GM19193 (cell line): ENCODE results near the gene SMIM43.
A peak's percentile ranks its signal among the peaks of the same experiment; 100 is the strongest.

Source experiments
- POLR2A ChIP-seq: IDR thresholded peaks from 4 replicates; pipeline ENCODE4 v1.6.1; 2011; ENCODE audit not compliant: insufficient read depth, insufficient read length; ENCODE audit errors: extremely low read depth

Gene SMIM43

DNA sequence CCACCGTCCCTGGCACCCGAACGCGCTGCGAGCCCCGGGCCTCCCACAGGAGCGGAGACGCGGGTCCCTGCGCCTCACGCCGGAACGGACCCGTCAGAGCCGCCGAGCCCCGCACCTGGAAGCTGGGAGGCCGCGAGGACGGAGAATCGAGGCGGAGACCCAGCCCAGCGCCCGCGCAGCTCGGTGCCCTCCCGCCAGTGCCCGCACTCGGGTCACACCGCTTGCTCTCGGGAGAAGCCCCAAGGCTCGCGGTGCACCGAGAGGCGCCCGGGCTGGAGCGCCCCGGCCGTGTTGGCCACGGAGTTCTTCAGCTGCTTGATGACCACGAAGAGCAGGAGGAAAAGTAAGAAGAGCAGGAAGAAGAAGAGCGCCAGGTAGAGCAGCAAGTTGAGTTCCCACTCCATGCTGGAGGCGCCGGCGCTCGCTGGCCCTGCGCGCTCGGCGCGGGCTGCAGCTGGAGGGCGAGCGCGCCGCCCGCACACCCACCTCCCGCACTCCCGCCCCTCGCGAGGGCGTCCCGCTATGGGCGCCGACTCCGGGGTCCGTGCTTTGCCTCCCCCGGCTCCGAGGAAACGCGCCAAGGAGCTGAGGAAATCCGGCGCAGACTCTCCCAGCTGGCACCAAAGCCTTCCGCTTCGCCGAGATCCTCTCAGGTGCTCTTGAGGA lies at the start of gene SMIM43:
Gene SMIM43 (minus strand): TSS at position 463 of the 666 bp plus-strand sequence. CDS start 59 bp downstream, at position 404.
- no peak for TF ChIP-seq POLR2A

DNA sequence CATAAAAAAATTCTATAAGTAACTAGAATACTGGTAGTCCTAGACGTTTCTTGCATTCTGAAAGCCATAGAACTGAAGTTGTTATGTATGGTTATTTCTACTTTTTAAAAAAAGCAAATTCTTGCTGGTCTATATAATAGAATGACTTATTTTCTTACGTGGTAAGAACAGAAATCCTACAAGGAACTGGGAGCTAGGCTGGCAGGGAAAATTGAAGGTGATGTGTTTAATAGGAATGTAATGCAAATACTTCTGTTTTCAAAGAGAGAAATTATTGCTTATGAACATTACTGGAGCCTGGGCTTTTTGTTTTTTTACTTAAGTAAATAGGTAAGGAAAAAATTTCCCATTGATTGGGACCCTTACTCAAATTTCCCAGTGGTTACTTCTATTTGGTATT lies 49.8 kb upstream of the SMIM43 start:
- no peak for TF ChIP-seq POLR2A

DNA sequence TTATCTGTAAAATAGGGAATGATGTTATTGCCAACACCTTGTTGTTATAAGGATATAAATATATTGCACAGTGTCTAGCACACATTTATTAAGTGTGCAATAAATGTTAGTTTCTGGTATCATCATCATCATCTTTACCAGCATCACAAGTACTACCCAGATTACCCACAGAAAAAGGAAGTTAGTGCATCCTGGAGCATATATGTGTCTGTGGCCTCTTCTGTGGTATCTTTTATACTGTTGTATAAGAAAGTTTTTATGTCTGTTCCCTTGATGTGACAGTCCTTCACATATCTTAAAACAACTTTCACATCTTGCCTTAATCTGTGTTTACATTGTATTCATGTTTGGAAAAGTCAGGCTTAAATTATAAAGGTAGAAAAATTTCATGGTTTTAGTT lies 46.2 kb upstream of the SMIM43 start:
- no peak for TF ChIP-seq POLR2A

DNA sequence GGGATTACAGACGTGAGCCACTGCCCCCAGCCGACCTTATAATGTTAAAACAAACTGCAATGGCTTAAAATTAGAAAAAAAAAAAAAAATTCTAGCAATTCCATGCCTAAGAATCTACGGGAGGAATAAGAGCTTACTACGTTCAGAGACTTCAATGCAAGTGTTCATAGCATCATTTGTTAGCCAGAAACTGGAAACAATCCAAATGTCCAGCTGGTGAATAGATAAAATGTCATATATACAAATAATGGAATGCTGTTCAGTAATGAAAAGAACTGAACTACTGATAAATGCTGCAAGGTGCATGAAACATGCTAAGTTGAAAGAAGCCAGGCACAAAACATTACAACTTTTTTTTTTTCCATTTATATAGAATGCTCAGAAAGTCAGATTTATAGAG lies 41.4 kb upstream of the SMIM43 start:
- no peak for TF ChIP-seq POLR2A

DNA sequence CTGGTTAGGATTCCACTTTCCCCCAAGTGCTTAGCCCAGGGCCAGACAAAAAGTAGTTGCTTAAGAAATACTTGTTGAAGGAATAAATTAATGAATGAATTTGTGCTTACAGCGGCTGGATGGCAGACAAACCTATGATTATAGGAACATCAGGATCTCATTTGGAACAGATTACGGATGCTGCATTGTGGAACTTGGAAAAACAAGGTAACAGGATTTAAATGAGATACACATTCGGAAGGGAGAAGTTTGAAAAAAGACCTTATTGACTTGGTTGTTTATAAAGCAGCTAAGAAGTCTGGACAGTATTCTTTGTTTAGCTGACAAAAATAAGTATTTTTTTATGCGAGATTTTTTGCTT lies 36.7 kb upstream of the SMIM43 start:
- no peak for TF ChIP-seq POLR2A

DNA sequence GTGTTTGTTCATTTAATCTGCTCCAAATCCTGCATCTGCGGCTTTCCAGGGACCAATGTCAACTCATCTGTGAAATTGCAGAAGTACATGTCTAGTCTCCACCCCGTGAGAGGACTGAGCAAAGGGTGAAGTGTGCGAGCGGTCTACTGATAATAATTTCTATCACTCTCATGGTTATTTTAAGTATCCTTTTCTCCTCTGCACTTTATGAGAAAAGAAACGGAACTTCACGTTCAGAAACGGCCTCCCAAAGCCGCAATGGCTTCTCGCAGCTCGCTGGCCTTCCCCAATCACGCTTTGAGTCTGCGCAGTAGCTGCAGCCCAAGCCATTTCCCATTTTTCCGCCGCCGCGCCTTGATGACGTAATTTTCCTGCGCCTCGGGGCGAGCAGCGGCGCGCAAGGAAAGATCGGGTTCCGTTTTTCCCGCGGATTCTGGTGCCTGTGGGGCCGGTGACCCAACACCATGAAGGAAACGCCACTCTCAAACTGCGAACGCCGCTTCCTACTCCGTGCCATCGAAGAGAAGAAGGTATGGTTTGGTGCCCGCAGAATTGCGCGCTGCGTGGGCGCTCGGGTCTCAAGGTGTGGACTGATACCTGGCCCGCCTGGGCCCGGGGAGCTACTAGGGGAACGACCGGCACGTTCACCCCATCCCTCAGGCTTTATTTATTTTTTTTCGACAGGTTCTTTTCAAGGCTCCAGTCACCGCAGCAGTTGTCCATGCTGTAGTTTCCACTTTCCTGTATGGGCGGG lies 36.2 kb upstream of the SMIM43 start, which contains the start of gene EXOSC9:
Gene EXOSC9 (plus strand): TSS at position 363 of the 754 bp plus-strand sequence. CDS start 102 bp downstream, at position 465.
- peak; percentile 88 for TF ChIP-seq POLR2A

DNA sequence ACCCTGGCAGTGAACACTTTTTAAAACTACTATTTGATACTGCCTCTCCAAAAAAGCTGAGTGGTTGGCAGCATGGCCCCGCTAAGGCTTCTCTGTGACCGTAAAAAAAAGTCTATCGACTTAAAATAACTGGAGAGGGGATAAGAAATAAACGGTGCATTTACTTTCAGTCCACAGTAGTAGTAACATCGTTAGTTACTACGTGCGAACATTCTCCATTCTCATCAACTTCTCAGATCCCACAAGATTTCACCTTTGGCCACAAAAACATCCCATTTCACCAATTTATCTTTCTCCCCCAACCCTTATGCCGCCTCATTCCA lies 35.6 kb upstream of the SMIM43 start:
- no peak for TF ChIP-seq POLR2A

DNA sequence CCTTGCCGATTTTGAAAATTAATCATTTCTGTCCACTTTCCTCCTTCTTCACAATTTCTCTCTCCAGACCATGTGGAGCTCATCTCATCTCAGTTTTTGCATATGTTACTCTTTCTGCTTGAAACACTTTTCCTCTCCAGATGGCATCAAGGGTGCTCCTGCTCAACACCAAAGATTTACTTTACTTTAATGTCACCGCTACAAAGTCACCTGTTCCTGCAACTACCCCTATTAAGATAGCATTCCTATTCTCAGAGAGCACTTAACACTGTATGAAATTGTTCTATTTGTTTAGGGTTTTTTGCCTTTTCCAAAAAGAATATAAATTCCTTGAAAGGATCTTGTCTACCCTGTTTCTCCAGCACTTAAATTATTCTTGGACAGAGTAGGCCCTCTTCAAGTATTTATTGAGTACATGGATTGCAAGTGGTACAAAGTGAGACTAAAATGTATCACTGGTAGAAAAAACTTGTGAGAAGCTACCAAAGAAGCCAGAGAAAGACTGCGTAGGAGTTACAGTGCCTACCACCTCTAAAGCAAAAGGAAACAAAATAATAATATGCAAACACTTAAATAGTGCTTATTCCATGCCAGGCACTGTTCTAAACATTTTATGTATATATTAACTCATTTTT lies 35.0 kb upstream of the SMIM43 start:
- no peak for TF ChIP-seq POLR2A

DNA sequence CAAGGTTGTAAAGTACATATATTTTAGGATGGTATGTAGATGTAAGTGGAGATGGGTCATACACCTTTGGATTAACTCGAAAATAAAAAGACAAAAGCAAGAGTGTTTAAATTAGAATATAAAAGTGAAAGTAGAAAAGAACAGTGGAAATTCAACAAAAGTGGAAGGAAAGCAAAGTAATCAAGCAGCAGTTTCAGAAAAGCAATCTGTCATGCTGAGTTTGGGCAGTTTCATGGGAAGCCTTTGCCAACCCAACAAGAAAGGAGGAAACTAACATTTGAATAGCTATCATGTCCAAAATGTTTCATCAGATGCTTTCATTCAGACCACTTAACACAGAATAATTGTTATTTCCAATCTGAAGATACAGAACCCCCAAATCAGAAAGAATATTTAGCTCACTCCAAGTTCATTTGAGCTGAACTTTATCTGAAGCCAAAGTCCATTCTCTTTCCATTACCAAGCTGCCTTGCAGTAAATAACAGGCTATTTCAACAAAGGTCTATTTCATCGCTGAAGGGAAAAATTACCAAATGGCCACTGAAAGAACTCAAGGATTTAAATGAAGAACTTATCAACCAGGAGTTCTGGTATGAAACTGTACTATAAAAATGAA lies 34.4 kb upstream of the SMIM43 start:
- TF ChIP-seq POLR2A, result no peak

DNA sequence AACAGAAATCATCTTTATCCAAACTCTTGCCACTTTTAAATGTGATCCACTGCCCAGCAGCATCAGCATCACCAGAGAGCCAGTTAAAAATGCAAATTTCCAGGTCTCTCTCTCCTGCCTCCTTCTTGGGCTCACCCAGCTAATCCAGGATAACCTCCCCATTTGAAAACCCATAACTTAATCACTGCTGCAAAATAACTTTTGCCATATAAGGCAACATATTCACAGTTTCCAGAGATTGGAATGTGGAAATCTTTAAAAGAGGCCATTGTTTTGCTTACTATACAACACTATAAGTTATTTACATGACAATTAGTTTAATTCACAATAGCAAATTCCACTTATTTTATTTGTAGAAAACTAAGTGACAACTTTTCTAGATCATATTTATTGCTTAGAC lies 31.3 kb upstream of the SMIM43 start:
- no peak for TF ChIP-seq POLR2A

DNA sequence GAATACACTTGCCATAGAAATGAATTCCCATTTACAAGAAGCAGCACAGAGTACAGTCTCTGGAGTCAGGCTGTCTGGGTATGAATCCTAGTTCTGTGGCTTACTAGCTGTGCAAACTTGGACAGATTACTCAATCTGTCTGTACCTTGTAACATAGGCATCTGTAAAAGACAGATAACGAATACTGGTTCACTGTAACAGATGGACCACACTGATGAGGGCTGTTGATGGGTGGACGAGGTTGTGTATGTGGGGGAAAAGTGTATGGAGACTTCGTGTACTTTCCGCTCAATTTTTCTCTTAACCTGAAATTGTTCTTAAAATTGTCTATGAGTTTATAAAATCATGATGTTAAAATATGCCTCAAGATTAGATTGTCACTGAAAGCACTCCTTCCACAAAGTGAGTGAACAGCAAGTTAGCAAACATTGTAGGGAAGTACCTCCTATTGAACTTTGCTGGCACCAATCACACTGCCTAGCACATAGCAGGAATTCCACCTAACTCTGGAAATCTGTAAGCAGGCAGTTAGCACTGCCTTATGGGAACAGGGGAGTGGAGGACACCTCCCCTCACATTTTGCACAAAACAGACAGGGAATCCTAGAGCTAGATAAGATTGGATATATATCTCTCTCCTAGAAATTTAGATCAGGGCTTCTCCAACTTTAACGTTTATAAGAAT lies 29.7 kb upstream of the SMIM43 start:
- no peak for TF ChIP-seq POLR2A

DNA sequence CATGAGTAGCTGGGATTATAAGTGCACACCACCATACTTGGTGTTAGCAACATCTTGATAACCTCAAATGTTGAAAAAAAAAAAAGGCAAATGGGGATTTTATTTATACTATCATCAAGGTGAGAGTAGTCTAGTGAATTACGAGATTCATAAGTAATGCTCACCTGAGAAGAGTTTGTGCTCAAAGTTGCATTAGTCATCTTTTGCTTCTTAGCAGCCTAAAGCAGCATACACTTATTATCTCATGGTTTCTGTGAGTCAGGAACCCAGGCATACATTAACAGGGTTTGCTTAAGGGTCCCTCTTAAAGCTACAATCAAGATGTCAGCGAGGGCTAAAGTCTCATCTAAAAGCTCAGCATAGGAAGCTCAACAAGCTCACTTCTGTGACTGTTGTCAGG lies 28.0 kb upstream of the SMIM43 start:
- TF ChIP-seq POLR2A, result no peak

DNA sequence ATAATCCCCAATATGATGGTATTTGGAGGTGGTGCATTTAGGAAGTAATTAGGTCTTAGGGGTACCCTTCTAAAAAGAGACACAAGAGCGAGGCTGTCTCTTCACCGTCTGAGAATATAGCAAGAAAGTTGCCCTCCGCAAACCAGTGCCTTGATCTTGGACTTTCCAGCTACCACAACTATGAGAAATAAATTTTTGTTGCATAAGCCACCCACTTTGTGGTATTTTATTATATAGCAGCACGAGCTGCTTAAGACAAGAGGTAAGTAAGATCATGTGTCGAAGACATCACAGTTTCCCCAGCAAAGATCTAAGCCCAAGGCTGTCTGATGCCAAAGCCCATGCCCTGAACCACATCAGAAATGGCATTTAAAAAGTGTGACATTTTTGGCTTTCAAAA lies 26.5 kb upstream of the SMIM43 start:
- TF ChIP-seq POLR2A, result no peak

DNA sequence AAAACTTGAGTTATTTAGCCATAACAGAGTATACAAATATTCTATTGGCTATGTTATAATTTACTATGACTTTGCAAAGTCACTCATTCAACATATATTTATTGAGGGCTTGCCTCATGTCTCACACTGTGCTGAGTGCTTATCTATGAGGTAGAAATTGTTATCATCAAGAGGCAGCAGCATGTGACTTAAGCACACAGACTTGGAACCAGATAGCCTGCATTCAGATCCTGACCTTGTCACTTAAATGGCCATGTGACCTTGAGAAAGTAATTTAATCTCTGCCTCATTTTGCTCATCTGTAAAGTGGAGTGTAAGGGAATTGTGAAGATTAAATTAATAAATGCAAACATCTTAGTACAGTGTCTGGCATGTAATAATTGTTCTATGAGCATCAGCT lies 26.0 kb upstream of the SMIM43 start:
- TF ChIP-seq POLR2A, result no peak
